B cell (primary cell): ENCODE measurements around the gene SETBP1. TPM values are rescaled to one million over a fixed set of nuclear protein-coding genes. Genes with fewer than 3 reads are reported as not detected.

Source experiments
- ATAC-seq: fragments of 200-7000 bp; cut with Tn5 transposase; one replicate; pipeline ENCODE4 v1.10.0; 2021; ENCODE audit warnings: low read depth, mild to moderate bottlenecking, moderate number of reproducible peaks, moderate library complexity
- CTCF ChIA-PET: fragments of 350-600 bp; sonication (Branson Sonifier 250); formaldehyde crosslinking; loops from one replicate; lab custom pipeline; 2021; ENCODE audit warnings: antibody characterized with exemption, inconsistent platforms; lab: Charles Lee
- POLR2A ChIA-PET: fragments of 350-600 bp; sonication (Branson Sonifier 250); formaldehyde crosslinking; loops from one replicate; lab custom pipeline; 2021; ENCODE audit warnings: antibody characterized with exemption; lab: Charles Lee
- DNase-seq: peaks from one replicate; pipeline ENCODE4 v3.0.0; 2013
- H2AFZ ChIP-seq: 2 replicates; pipeline ENCODE4 v1.6.1; 2012; ENCODE audit warnings: mild to moderate bottlenecking, low read depth, low read length; ENCODE audit not compliant: insufficient read depth, poor library complexity, severe bottlenecking
- H3K27ac ChIP-seq, 2 donors: 1 replicate in 1 of 2; 2 replicates in 1 of 2; pipeline ENCODE4 v1.5.1; 2012 to 2013; ENCODE audit warnings: low read length in 2 of 2, mild to moderate bottlenecking in 2 of 2, moderate library complexity in 1 of 2
- H3K27me3 ChIP-seq, 4 experiments: fragments of 200-600 bp in 1 of 4; sonication (generic) in 1 of 4; replicated peaks in 1 of 4; 1 replicate in 2 of 4; 2 replicates in 2 of 4; pipeline versions ENCODE4 v1.6.1 to v1.7.0; 2013 to 2016; ENCODE audit warnings: low read length in 3 of 4, mild to moderate bottlenecking in 2 of 4, mixed read lengths in 1 of 4, moderate library complexity in 1 of 4; ENCODE audit not compliant: insufficient read depth in 4 of 4, control insufficient read depth in 3 of 4; ENCODE audit errors: control extremely low read depth in 1 of 4
- H3K36me3 ChIP-seq, 2 experiments: replicated peaks in 1 of 2; 1 replicate in 1 of 2; 2 replicates in 1 of 2; pipeline versions ENCODE4 v1.6.1 to v1.7.1; 2013; ENCODE audit warnings: low read length in 1 of 2; ENCODE audit not compliant: insufficient read depth in 2 of 2, control insufficient read depth in 1 of 2; ENCODE audit errors: control extremely low read depth in 1 of 2, extremely low read depth in 1 of 2
- H3K4me1 ChIP-seq, 2 donors: fragments of 200-600 bp in 1 of 2; sonication (generic) in 1 of 2; 1 replicate in 1 of 2; 2 replicates in 1 of 2; pipeline versions ENCODE4 v1.5.1 to v1.6.1; 2013 to 2017; ENCODE audit warnings: low read length in 2 of 2; ENCODE audit not compliant: control insufficient read depth in 2 of 2, insufficient read depth in 2 of 2
- H3K4me2 ChIP-seq: replicated peaks from 2 replicates; pipeline ENCODE3; 2012; ENCODE audit warnings: mild to moderate bottlenecking, low read depth, low read length; ENCODE audit not compliant: poor library complexity, severe bottlenecking
- H3K4me3 ChIP-seq, 5 experiments: fragments of 200-600 bp in 1 of 5; sonication (generic) in 1 of 5; 1 replicate in 3 of 5; 2 replicates in 2 of 5; pipeline versions ENCODE4 v1.5.1 to v1.7.0; 2011 to 2016; ENCODE audit warnings: low read length in 4 of 5, mild to moderate bottlenecking in 4 of 5, low read depth in 2 of 5, control low read depth in 1 of 5, moderate library complexity in 1 of 5; ENCODE audit not compliant: insufficient read depth in 1 of 5; ENCODE audit errors: control extremely low read depth in 1 of 5, extremely low read depth in 1 of 5
- H3K79me2 ChIP-seq: fragments of 200-600 bp; sonication (generic); one replicate; pipeline ENCODE4 v1.6.0; 2016; ENCODE audit warnings: low read length; ENCODE audit not compliant: control insufficient read depth, insufficient read depth
- H3K9ac ChIP-seq: fragments of 200-600 bp; sonication (generic); 2 replicates; pipeline ENCODE4 v1.6.1; 2017; ENCODE audit warnings: mild to moderate bottlenecking, low read length, moderate library complexity
- H3K9me3 ChIP-seq, 3 donors: one replicate each; pipeline versions ENCODE4 v1.6.1 to v1.7.1; 2013; ENCODE audit warnings: low read length in 2 of 3; ENCODE audit not compliant: control insufficient read depth in 2 of 3, insufficient read depth in 1 of 3; ENCODE audit errors: control extremely low read depth in 1 of 3
- H4K20me1 ChIP-seq: 2 replicates; pipeline ENCODE4 v1.6.0; 2012; ENCODE audit warnings: mild to moderate bottlenecking, low read length; ENCODE audit not compliant: insufficient read depth, control insufficient read depth, poor library complexity, severe bottlenecking
- H3K27ac Mint-ChIP-seq: one replicate; pipeline ENCODE4 v1.8.0; 2021; ENCODE audit warnings: mixed read lengths
- H3K27me3 Mint-ChIP-seq: one replicate; pipeline ENCODE4 v1.8.0; 2021; ENCODE audit warnings: mixed read lengths
- H3K4me1 Mint-ChIP-seq: one replicate; pipeline ENCODE4 v1.8.0; 2021; ENCODE audit warnings: mixed read lengths
- H3K4me3 Mint-ChIP-seq: one replicate; pipeline ENCODE4 v1.8.0; 2021; ENCODE audit warnings: mixed read lengths
- H3K9me3 Mint-ChIP-seq: one replicate; pipeline ENCODE4 v1.8.0; 2022; ENCODE audit warnings: mixed read lengths; ENCODE audit not compliant: insufficient read depth
- EZH2 ChIP-seq: IDR thresholded peaks from 2 replicates; pipeline ENCODE4 v1.6.1; 2012; ENCODE audit warnings: borderline replicate concordance, low read depth, mild to moderate bottlenecking, moderate library complexity, low read length; ENCODE audit not compliant: insufficient read depth, poor library complexity, severe bottlenecking
- WGBS: methylation state at CpG from one replicate; pipeline ENCODE4 v1.1.5; 2013; ENCODE audit warnings: missing lambda C conversion rate; ENCODE audit not compliant: insufficient coverage; 5-methylcytosine and 5-hydroxymethylcytosine counted together
- intact Hi-C: fragments of 100-400 bp; cut with micrococcal nuclease; formaldehyde crosslinking; loops from one replicate; pipeline ENCODE4 v1.10.0; 2022
- polyA plus RNA-seq: library from polyadenylated mRNA; depleted of rRNA; stranded (reverse); fragments of >200 nt; gene quantifications from 2 replicates; pipeline ENCODE4 v1.2.3, GENCODE V29; 2012
- total RNA-seq, 2 donors: library from RNA; stranded (reverse); fragments of 120-200 nt in 1 of 2; gene quantifications; 1 replicate in 1 of 2; 2 replicates in 1 of 2; pipeline versions ENCODE4 v1.2.3 to v1.2.4, GENCODE V29; 2013 to 2022
- TF ChIP-seq, protein P1 (sequence below): fragments of 200-600 bp; IDR thresholded peaks from one replicate; pipeline ENCODE4 v1.8.0; 2022; ENCODE audit warnings: antibody characterized with exemption, mild to moderate bottlenecking

The SETBP1 gene
- total and polyA plus RNA-seq, 2 donors (not counting 1 experiment from before 2014, with no cell fraction given): 15.1 to 129 TPM

GRCh38 chr18:44779753-44780292 lies 99.1 kb downstream of the SETBP1 start:
- Histone ChIP-seq H3K4me2 (no peak overlapping the region), H2AFZ (no peak overlapping the region), H3K9me3 (no peaks in the 10 kb centered on the region), H3K36me3 (no peaks in the 10 kb centered on the region), H3K79me2 (peaks cover 82% of the 10 kb centered on the region), H4K20me1 (no peaks in the 10 kb centered on the region), H3K4me1 (peaks cover 50 to 51% of the 10 kb centered on the region in 2 donors), H3K27ac (no peak overlapping the region), H3K9ac (no peak overlapping the region), H3K27me3 (no peaks in the 10 kb centered on the region), H3K4me3 (no peak overlapping the region)
- H3K4me3 Mint-ChIP-seq: no peak overlapping the region
- intact Hi-C loops: loop anchor here (10.0 kb wide), 1 partner anchor 435 kb away; no protein-coding TSS in a partner anchor
- no peak for DNase-seq
- ATAC-seq: no peak
- no peaks in the 10 kb centered on the region for H3K27me3 Mint-ChIP-seq
- H3K4me1 Mint-ChIP-seq: peaks cover 76% of the 10 kb centered on the region
- H3K27ac Mint-ChIP-seq: peak overlapping the region; percentile 12
- no peak for TF ChIP-seq EZH2
- TF ChIP-seq, protein P1, sequence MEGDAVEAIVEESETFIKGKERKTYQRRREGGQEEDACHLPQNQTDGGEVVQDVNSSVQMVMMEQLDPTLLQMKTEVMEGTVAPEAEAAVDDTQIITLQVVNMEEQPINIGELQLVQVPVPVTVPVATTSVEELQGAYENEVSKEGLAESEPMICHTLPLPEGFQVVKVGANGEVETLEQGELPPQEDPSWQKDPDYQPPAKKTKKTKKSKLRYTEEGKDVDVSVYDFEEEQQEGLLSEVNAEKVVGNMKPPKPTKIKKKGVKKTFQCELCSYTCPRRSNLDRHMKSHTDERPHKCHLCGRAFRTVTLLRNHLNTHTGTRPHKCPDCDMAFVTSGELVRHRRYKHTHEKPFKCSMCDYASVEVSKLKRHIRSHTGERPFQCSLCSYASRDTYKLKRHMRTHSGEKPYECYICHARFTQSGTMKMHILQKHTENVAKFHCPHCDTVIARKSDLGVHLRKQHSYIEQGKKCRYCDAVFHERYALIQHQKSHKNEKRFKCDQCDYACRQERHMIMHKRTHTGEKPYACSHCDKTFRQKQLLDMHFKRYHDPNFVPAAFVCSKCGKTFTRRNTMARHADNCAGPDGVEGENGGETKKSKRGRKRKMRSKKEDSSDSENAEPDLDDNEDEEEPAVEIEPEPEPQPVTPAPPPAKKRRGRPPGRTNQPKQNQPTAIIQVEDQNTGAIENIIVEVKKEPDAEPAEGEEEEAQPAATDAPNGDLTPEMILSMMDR: no peak
- ChIA-PET CTCF (interaction anchor here (1.2 kb wide), 1 partner anchor 433 kb away, joined by 3 read pairs; no protein-coding TSS in a partner anchor), POLR2A (no interaction called here)
- H3K9me3 Mint-ChIP-seq: no peaks in the 10 kb centered on the region
- WGBS: 96% methylated on average over 7 of the region's 11 CpGs

DNA sequence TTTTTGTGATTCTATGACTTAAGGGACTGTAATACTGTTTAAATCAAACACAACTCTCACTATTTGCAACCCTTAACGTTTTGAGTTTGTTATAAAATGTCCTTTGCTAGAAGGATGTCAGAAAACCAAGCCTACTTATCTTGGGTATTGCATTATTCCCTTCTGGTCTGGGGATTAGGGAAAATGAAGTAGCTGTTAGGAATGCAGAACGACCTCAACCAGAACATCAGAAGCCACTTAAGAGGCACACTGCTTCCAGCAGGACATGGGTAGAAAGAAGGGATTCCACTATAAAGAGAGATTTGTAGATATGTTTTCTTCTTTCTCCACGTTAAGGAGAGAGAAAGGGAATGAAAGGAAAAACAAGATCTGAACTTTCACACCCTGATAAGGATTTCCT lies 101.2 kb downstream of the SETBP1 start:
- H3K9me3 ChIP-seq: no peaks in the 10 kb centered on the region
- H3K27ac ChIP-seq: peak overlapping the region in 1 of 2 donors; percentile 23
- CTCF ChIA-PET: interaction anchor here (0.7 kb wide), 1 partner anchor 74 kb away, joined by 4 read pairs; no protein-coding TSS in a partner anchor
- H3K9me3 Mint-ChIP-seq: no peaks in the 10 kb centered on the region
- no peaks in the 10 kb centered on the region for H3K27me3 Mint-ChIP-seq
- no peak overlapping the region for H3K4me3 ChIP-seq
- H3K4me1 ChIP-seq: peaks cover 59 to 65% of the 10 kb centered on the region in 2 donors
- intact Hi-C loops: loop anchor here (10.0 kb wide), 1 partner anchor 433 kb away; no protein-coding TSS in a partner anchor
- H3K27me3 ChIP-seq: no peaks in the 10 kb centered on the region
- POLR2A ChIA-PET: no interaction called here
- H3K27ac Mint-ChIP-seq: peak overlapping the region; percentile 76
- H3K4me3 Mint-ChIP-seq: no peak overlapping the region
- peaks cover 85% of the 10 kb centered on the region for H3K4me1 Mint-ChIP-seq
- no CpG with 5 or more reads among the region's 3 CpGs for WGBS
- H3K9ac ChIP-seq: no peak overlapping the region
- DNase-seq: no peak
- peaks cover 82% of the 10 kb centered on the region for H3K79me2 ChIP-seq
- H4K20me1 ChIP-seq: no peaks in the 10 kb centered on the region
- no peak for ATAC-seq
- no peak overlapping the region for H3K4me2 ChIP-seq
- TF ChIP-seq, protein P1: no peak
- no peak for TF ChIP-seq EZH2
- H2AFZ ChIP-seq: no peak overlapping the region
- no peaks in the 10 kb centered on the region for H3K36me3 ChIP-seq
